K562 (cell line): ENCODE data around the gene NDUFA3.

Experiments
- EP300 ChIP-seq: IDR thresholded peaks from 2 replicates; pipeline ENCODE4 v1.6.1; 2012; ENCODE audit warnings: low read length, improper control_type of control experiment
- ESRRA ChIP-seq: fragments of 450-650 bp; IDR thresholded peaks from 2 replicates; pipeline ENCODE4 v1.6.1; 2014; ENCODE audit warnings: low read depth, mild to moderate bottlenecking, moderate library complexity, borderline replicate concordance
- KDM1A ChIP-seq, 2 experiments: fragments of 450-650 bp; IDR thresholded peaks; 2 replicates each; pipeline ENCODE4 v1.6.1; 2016; ENCODE audit warnings: mild to moderate bottlenecking in 2 of 2
- KHSRP ChIP-seq: fragments of 450-650 bp; IDR thresholded peaks from 2 replicates; pipeline ENCODE4 v1.6.1; 2017
- NRF1 ChIP-seq, 2 experiments: fragments of 450-650 bp; IDR thresholded peaks in 1 of 2; conservative IDR thresholded peaks in 1 of 2; 2 replicates each; pipeline ENCODE4 v1.6.1; 2014; ENCODE audit warnings: mild to moderate bottlenecking in 2 of 2
- POLR2A ChIP-seq: fragments of 450-650 bp; conservative IDR thresholded peaks from 2 replicates; pipeline ENCODE4 v1.6.1; 2016
- RAD21 ChIP-seq, 2 experiments: fragments of 250-450 bp in 1 of 2; fragments of 450-650 bp in 1 of 2; sonication (Bioruptor Pico) in 1 of 2; formaldehyde crosslinking in 1 of 2; IDR thresholded peaks in 1 of 2; conservative IDR thresholded peaks in 1 of 2; 2 replicates each; pipeline versions ENCODE4 v1.4.0 to v1.8.0; 2020 to 2022; ENCODE audit warnings: mild to moderate bottlenecking in 2 of 2, moderate library complexity in 1 of 2
- ZNF217 ChIP-seq: sonication (generic); formaldehyde crosslinking; IDR thresholded peaks from 2 replicates; pipeline ENCODE4 v1.8.0; 2022; ENCODE audit warnings: mild to moderate bottlenecking, missing genetic modification reagents
- TF ChIP-seq, protein P1 (sequence below), 3 experiments: IDR thresholded peaks in 2 of 3; conservative IDR thresholded peaks in 1 of 3; 2 replicates each; pipeline ENCODE4 v1.5.1; 2011 to 2012; ENCODE audit warnings: low read length in 3 of 3, mild to moderate bottlenecking in 3 of 3, control low read depth in 2 of 3, improper control_type of control experiment in 1 of 3, inconsistent platforms in 1 of 3, low read depth in 1 of 3, mixed read lengths in 1 of 3, moderate library complexity in 1 of 3; ENCODE audit not compliant: insufficient read depth in 2 of 3
- TF ChIP-seq, protein P2 (sequence below): fragments of 250-450 bp; sonication (Bioruptor Pico); IDR thresholded peaks from 2 replicates; pipeline ENCODE4 v1.4.0; 2020; ENCODE audit warnings: mild to moderate bottlenecking, moderate library complexity

DNA sequence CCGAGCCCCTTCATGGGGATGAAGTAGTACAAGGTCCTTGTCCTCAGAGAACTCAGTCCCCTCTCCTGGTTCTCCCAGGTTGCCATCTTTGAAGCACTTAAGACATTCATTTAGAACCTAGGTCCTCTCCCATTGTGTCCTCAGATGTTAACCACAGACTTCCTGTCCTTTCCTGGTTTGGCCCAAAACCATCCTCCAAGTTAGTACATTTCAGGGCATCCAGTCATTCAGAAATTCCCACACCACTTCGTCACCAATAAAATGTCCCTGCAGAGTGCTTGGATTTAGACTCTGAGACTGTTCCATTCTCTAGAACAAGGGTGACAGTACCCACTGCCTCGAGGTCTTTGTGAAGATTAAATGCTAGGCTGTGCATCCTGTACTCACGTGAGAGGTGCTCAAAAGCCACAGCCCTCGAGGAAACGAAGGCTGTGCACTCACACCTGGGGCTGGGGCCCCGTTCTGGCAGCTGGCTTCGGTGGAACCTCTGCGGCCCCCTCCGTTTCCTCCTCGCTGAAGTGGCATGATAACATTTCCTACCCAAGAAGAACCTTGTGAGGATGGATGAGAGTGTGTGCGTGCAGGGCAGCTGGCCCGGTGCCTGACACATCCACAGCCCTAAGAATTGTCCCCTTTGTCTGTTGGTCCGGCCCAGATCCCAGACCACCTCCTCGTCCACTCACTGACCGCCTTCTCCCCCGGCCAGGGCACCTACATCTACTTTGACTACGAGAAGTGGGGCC, 52.1 kb downstream of the NDUFA3 start:
- TF ChIP-seq, protein P1, sequence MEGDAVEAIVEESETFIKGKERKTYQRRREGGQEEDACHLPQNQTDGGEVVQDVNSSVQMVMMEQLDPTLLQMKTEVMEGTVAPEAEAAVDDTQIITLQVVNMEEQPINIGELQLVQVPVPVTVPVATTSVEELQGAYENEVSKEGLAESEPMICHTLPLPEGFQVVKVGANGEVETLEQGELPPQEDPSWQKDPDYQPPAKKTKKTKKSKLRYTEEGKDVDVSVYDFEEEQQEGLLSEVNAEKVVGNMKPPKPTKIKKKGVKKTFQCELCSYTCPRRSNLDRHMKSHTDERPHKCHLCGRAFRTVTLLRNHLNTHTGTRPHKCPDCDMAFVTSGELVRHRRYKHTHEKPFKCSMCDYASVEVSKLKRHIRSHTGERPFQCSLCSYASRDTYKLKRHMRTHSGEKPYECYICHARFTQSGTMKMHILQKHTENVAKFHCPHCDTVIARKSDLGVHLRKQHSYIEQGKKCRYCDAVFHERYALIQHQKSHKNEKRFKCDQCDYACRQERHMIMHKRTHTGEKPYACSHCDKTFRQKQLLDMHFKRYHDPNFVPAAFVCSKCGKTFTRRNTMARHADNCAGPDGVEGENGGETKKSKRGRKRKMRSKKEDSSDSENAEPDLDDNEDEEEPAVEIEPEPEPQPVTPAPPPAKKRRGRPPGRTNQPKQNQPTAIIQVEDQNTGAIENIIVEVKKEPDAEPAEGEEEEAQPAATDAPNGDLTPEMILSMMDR (IDR thresholded peaks at IDR 0.05 in 2 of 3, conservative IDR thresholded peaks at IDR 0.05 in 1 of 3; ENCODE audit: insufficient read depth in 2 of 3, low read depth in 1 of 3, low read length in 3 of 3) = no peak
- TF ChIP-seq NRF1 (conservative IDR thresholded peaks at IDR 0.05 in 1 of 2, IDR thresholded peaks at IDR 0.05 in 1 of 2) = no peak
- no peak for TF ChIP-seq RAD21 (CRISPR knock-in tag; conservative IDR thresholded peaks at IDR 0.05 in 1 of 2, IDR thresholded peaks at IDR 0.05 in 1 of 2)
- no peak for TF ChIP-seq ESRRA
- no peak for TF ChIP-seq ZNF217
- no peak for TF ChIP-seq EP300
- TF ChIP-seq, protein P2, sequence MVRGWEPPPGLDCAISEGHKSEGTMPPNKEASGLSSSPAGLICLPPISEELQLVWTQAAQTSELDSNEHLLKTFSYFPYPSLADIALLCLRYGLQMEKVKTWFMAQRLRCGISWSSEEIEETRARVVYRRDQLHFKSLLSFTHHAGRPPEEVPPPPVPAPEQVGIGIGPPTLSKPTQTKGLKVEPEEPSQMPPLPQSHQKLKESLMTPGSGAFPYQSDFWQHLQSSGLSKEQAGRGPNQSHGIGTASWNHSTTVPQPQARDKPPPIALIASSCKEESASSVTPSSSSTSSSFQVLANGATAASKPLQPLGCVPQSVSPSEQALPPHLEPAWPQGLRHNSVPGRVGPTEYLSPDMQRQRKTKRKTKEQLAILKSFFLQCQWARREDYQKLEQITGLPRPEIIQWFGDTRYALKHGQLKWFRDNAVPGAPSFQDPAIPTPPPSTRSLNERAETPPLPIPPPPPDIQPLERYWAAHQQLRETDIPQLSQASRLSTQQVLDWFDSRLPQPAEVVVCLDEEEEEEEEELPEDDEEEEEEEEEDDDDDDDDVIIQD = no peak
- TF ChIP-seq KHSRP = no peak
- no peak for TF ChIP-seq KDM1A (IDR thresholded peaks at IDR 0.05)
- peak; percentile 50 for TF ChIP-seq POLR2A
